ENCODE results near the gene ETV3. TPM values are rescaled to one million over a fixed set of nuclear protein-coding genes. Genes with fewer than 3 reads are reported as not detected.

Gene ETV3
- polyA plus RNA-seq, 1 experiment, result 10.0 TPM

- Histone ChIP-seq H3K27ac (ENCODE audit: low read depth, low read length) (no peak overlapping the region), H3K4me3 (ENCODE audit: low read depth, low read length) (no peak overlapping the region), H3K9me3 (ENCODE audit: control insufficient read depth, insufficient read depth, low read length) (peaks cover 6% of the 10 kb centered on the region; the same call in 1 of the 2 replicates), H3K27me3 (ENCODE audit: control insufficient read depth, insufficient read depth, low read length) (no peaks in the 10 kb centered on the region)
- no peak for DNase-seq (ENCODE audit: low read depth, low spot score)
- TF ChIP-seq, protein P1, sequence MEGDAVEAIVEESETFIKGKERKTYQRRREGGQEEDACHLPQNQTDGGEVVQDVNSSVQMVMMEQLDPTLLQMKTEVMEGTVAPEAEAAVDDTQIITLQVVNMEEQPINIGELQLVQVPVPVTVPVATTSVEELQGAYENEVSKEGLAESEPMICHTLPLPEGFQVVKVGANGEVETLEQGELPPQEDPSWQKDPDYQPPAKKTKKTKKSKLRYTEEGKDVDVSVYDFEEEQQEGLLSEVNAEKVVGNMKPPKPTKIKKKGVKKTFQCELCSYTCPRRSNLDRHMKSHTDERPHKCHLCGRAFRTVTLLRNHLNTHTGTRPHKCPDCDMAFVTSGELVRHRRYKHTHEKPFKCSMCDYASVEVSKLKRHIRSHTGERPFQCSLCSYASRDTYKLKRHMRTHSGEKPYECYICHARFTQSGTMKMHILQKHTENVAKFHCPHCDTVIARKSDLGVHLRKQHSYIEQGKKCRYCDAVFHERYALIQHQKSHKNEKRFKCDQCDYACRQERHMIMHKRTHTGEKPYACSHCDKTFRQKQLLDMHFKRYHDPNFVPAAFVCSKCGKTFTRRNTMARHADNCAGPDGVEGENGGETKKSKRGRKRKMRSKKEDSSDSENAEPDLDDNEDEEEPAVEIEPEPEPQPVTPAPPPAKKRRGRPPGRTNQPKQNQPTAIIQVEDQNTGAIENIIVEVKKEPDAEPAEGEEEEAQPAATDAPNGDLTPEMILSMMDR (IDR thresholded peaks at IDR 0.05; ENCODE audit: low read depth, low read length), result no peak
- ChIA-PET POLR2A (no interaction called here), CTCF (interaction anchor here (2.3 to 17.3 kb wide), 2 partner anchors 21 to 44 kb away, joined by 23 to 213 read pairs; no protein-coding TSS in a partner anchor)
Observed at GRCh38 chr1:157134442-157134841, 3.8 kb downstream of the ETV3 start.

DNA sequence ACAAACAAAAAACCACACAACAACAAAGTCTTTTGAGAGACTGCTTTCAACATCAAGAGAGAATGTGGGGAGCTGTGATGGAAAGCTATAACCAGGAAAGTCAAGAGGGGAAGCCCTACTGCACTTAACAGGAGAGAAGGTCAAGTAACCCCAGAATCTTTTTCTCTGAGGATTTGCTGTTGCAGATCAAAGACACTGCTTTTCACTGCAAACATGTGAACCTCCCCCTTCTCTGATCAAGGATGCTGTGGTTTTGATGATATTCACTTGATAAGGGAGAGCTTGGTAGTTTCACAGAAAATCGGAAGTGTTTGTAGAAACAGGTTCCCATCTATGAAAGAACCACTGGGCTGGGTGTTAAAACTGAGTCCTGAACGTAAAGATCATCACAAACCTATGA lies 4.8 kb downstream of the ETV3 start:
- no peak for DNase-seq (ENCODE audit: low read depth, low spot score)
- peaks cover 6% of the 10 kb centered on the region; the same call in 1 of the 2 replicates for H3K9me3 ChIP-seq (ENCODE audit: control insufficient read depth, insufficient read depth, low read length)
- H3K4me3 ChIP-seq (ENCODE audit: low read depth, low read length), result no peak overlapping the region
- ChIA-PET POLR2A (no interaction called here), CTCF (interaction anchor here (1.1 to 17.3 kb wide), 2 partner anchors 22 to 42 kb away, joined by 4 to 213 read pairs; no protein-coding TSS in a partner anchor)
- TF ChIP-seq, protein P1 (IDR thresholded peaks at IDR 0.05; ENCODE audit: low read depth, low read length), result no peak
- no peak overlapping the region for H3K27ac ChIP-seq (ENCODE audit: low read depth, low read length)
- no peaks in the 10 kb centered on the region for H3K27me3 ChIP-seq (ENCODE audit: control insufficient read depth, insufficient read depth, low read length)

DNA sequence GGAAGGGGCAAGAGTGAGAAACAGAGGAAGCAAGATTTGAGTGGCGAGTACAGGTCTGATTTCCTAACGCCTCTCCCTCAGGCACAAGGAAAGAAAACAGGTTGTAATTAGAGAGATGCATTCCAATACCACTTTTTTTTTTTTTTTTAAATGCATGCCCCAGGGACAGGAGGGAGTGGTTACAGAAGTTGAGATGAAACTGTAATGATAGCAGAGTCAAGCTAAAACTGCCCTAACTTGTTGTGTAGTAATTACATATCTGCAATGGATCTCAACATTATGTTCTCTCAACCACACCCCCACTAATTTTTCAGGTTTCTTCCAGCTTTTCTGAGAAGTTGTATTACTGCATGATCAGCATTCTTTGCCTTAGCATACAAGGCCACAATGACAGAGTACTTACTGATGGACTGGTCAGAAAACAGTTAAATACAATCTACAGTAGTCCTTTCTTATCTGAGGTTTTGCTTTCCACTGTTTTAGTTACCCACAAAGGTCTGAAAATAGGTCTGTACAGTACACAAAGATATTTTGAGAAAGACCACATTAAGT lies 5.5 kb downstream of the ETV3 start:
- TF ChIP-seq, protein P1 (IDR thresholded peaks at IDR 0.05; ENCODE audit: low read depth, low read length), result no peak
- ChIA-PET CTCF (interaction anchor here (0.6 to 17.3 kb wide), 3 partner anchors 23 to 43 kb away, joined by 3 to 213 read pairs (median 3); no protein-coding TSS in a partner anchor), POLR2A (no interaction called here)
- no peak overlapping the region for H3K4me3 ChIP-seq (ENCODE audit: low read depth, low read length)
- no peak overlapping the region for H3K27ac ChIP-seq (ENCODE audit: low read depth, low read length)
- no peak for DNase-seq (ENCODE audit: low read depth, low spot score)
- no peaks in the 10 kb centered on the region for H3K27me3 ChIP-seq (ENCODE audit: control insufficient read depth, insufficient read depth, low read length)
- H3K9me3 ChIP-seq (ENCODE audit: control insufficient read depth, insufficient read depth, low read length), result peaks cover 3% of the 10 kb centered on the region; the same call in 1 of the 2 replicates

- DNase-seq (ENCODE audit: low read depth, low spot score), result no peak
- no peak overlapping the region for H3K27ac ChIP-seq (ENCODE audit: low read depth, low read length)
- ChIA-PET CTCF (interaction anchor here (0.6 to 17.3 kb wide), 3 partner anchors 23 to 42 kb away, joined by 3 to 213 read pairs (median 3); no protein-coding TSS in a partner anchor), POLR2A (no interaction called here)
- no peak overlapping the region for H3K4me3 ChIP-seq (ENCODE audit: low read depth, low read length)
- H3K27me3 ChIP-seq (ENCODE audit: control insufficient read depth, insufficient read depth, low read length), result no peaks in the 10 kb centered on the region
- TF ChIP-seq, protein P1 (IDR thresholded peaks at IDR 0.05; ENCODE audit: low read depth, low read length), result no peak
- H3K9me3 ChIP-seq (ENCODE audit: control insufficient read depth, insufficient read depth, low read length), result no peaks in the 10 kb centered on the region
Observed at GRCh38 chr1:157132111-157132510, 6.1 kb downstream of the ETV3 start.

DNA sequence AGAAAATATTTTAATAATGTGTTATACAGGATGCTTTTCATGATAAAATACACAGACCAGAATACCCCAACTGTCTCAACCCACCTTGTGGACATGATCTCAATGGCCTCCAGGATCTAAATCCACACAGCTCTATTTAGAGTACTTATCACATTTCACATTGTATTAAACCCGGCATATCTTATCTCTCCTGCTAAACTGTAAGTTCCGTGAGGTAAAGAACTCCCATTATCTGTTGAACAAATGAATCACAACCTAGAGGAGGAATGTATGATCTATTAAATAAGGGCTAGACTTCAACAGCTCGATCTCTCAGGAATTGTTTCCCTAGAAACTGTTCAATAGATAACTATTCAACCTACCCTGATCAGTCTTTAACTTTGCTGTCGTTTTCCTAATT lies 6.9 kb downstream of the ETV3 start:
- no peak overlapping the region for H3K27ac ChIP-seq (ENCODE audit: low read depth, low read length)
- no peaks in the 10 kb centered on the region for H3K9me3 ChIP-seq (ENCODE audit: control insufficient read depth, insufficient read depth, low read length)
- POLR2A ChIA-PET, result no interaction called here
- TF ChIP-seq, protein P1 (IDR thresholded peaks at IDR 0.05; ENCODE audit: low read depth, low read length), result no peak
- no peak for DNase-seq (ENCODE audit: low read depth, low spot score)
- CTCF ChIA-PET, result interaction anchor here (1.2 kb wide), 1 partner anchor 25 kb away, joined by 5 read pairs; no protein-coding TSS in a partner anchor
- H3K27me3 ChIP-seq (ENCODE audit: control insufficient read depth, insufficient read depth, low read length), result no peaks in the 10 kb centered on the region
- H3K4me3 ChIP-seq (ENCODE audit: low read depth, low read length), result no peak overlapping the region
